ENCODE results near the gene C3orf18. TPM values are rescaled to one million over a fixed set of nuclear protein-coding genes. Genes with fewer than 3 reads are reported as not detected.
A peak's percentile ranks its signal among the peaks of the same experiment; 100 is the strongest.

C3orf18 gene
- total RNA-seq, 4 donors from 2014 or later, result 1.3 to 3.7 (median 2.2) TPM

DNA sequence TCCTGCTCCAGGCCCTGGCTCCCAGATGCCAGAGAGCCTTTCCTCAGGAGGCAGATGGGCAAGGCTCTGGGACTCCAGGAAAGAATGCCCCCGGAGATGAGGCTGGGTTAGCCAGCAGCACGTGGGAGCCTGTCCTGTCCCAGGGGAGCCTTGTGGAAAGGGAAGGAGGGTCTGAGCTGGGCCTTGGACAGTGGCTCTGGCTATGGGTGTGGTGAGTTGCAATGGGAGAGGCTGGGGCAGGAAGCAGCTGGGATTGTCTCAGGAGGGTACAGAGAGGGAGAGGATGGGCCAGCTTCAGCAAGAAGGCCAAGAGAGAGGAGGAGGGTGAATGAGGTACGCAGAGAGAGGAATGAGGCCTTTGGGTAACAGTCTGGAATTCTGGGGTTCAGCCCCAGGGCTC is 46.7 kb downstream of the C3orf18 start:
- Histone ChIP-seq H3K4me1 (peaks cover 11% of the 10 kb centered on the region), H3K27me3 (no peaks in the 10 kb centered on the region), H3K36me3 (no peaks in the 10 kb centered on the region), H3K27ac (no peak overlapping the region), H3K4me3 (no peak overlapping the region), H3K9me3 (no peaks in the 10 kb centered on the region)
- TF ChIP-seq POLR2A (IDR thresholded peaks at IDR 0.05) (no peak), POLR2AphosphoS5 (IDR thresholded peaks at IDR 0.05) (no peak), EP300 (IDR thresholded peaks at IDR 0.05) (no peak)
- TF ChIP-seq, protein P1, sequence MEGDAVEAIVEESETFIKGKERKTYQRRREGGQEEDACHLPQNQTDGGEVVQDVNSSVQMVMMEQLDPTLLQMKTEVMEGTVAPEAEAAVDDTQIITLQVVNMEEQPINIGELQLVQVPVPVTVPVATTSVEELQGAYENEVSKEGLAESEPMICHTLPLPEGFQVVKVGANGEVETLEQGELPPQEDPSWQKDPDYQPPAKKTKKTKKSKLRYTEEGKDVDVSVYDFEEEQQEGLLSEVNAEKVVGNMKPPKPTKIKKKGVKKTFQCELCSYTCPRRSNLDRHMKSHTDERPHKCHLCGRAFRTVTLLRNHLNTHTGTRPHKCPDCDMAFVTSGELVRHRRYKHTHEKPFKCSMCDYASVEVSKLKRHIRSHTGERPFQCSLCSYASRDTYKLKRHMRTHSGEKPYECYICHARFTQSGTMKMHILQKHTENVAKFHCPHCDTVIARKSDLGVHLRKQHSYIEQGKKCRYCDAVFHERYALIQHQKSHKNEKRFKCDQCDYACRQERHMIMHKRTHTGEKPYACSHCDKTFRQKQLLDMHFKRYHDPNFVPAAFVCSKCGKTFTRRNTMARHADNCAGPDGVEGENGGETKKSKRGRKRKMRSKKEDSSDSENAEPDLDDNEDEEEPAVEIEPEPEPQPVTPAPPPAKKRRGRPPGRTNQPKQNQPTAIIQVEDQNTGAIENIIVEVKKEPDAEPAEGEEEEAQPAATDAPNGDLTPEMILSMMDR (IDR thresholded peaks at IDR 0.05), result no peak
- 59% methylated on average over 3 of the region's 3 CpGs for WGBS
- no peak for DNase-seq (ENCODE audit: low spot score in 2 of 2)

GRCh38 chr3:50519471-50520089 is 48.0 kb downstream of the C3orf18 start:
- no peaks in the 10 kb centered on the region for H3K36me3 ChIP-seq
- no peak for DNase-seq (ENCODE audit: low spot score in 2 of 2)
- WGBS, result 23% methylated on average over 7 of the region's 7 CpGs
- H3K27ac ChIP-seq, result no peak overlapping the region
- H3K9me3 ChIP-seq, result no peaks in the 10 kb centered on the region
- H3K27me3 ChIP-seq, result no peaks in the 10 kb centered on the region
- H3K4me3 ChIP-seq, result no peak overlapping the region
- no peak for TF ChIP-seq POLR2AphosphoS5 (IDR thresholded peaks at IDR 0.05)
- TF ChIP-seq, protein P1 (IDR thresholded peaks at IDR 0.05), result peak; percentile 46 to 90
- peaks cover 14% of the 10 kb centered on the region for H3K4me1 ChIP-seq

DNA sequence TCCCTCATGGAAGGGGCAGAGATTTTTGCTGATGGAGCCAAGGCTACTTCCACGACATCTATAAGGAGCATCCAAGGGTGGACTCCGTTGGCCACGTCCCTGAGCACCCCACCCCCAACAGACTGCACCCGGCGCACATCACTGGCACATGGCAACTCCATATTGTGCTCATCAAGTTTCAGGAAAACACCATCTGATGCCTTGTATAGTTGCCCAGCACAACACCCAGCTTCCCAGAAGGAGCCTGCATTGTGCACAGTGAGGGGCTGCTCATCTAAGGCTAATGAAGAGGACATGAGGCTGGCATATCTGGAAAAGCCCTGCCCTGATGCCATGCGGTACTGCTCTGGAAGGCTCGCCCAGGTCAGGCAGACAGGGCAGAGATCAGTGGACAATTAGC is 49.1 kb downstream of the C3orf18 start:
- 80% methylated on average over 1 of the region's 7 CpGs for WGBS
- Histone ChIP-seq H3K9me3 (no peaks in the 10 kb centered on the region), H3K27ac (no peak overlapping the region), H3K27me3 (no peaks in the 10 kb centered on the region), H3K4me1 (peaks cover 14% of the 10 kb centered on the region), H3K36me3 (no peaks in the 10 kb centered on the region), H3K4me3 (no peak overlapping the region)
- no peak for TF ChIP-seq POLR2A (IDR thresholded peaks at IDR 0.05)
- no peak for TF ChIP-seq EP300 (IDR thresholded peaks at IDR 0.05)
- TF ChIP-seq POLR2AphosphoS5 (IDR thresholded peaks at IDR 0.05), result no peak
- TF ChIP-seq, protein P1 (IDR thresholded peaks at IDR 0.05), result no peak
- no peak for DNase-seq (ENCODE audit: low spot score in 2 of 2)

DNA sequence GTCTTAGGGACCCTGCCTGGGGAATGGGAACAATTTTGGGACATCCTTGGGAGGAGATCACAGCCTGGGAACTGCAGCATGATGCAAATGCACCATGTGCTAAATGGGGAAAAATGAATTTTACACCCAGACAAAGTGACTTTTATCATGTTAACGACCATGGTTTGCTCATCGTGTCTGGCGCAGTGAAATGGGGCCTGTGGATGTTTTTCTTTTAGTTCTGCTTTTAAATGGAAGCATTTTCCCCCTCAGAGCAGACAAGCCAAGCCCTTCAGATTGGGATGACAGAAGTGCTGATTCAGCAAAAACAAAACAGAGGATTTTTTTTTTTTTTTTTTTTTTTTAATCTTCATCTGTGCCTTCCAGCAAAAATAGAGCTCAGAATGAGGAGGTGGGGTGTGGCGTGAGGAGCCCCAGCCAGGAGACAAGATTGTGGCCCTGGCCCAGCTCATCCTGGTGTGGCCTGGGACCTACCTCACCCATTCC is 49.8 kb downstream of the C3orf18 start:
- H3K27ac ChIP-seq, result no peak overlapping the region
- no peak for DNase-seq (ENCODE audit: low spot score in 2 of 2)
- 69% methylated on average over 4 of the region's 4 CpGs for WGBS
- peaks cover 14% of the 10 kb centered on the region for H3K4me1 ChIP-seq
- no peaks in the 10 kb centered on the region for H3K27me3 ChIP-seq
- no peaks in the 10 kb centered on the region for H3K9me3 ChIP-seq
- TF ChIP-seq POLR2AphosphoS5 (IDR thresholded peaks at IDR 0.05) (no peak), EP300 (IDR thresholded peaks at IDR 0.05) (no peak), POLR2A (IDR thresholded peaks at IDR 0.05) (no peak)
- TF ChIP-seq, protein P1 (IDR thresholded peaks at IDR 0.05), result no peak
- H3K4me3 ChIP-seq, result no peak overlapping the region
- no peaks in the 10 kb centered on the region for H3K36me3 ChIP-seq

DNA sequence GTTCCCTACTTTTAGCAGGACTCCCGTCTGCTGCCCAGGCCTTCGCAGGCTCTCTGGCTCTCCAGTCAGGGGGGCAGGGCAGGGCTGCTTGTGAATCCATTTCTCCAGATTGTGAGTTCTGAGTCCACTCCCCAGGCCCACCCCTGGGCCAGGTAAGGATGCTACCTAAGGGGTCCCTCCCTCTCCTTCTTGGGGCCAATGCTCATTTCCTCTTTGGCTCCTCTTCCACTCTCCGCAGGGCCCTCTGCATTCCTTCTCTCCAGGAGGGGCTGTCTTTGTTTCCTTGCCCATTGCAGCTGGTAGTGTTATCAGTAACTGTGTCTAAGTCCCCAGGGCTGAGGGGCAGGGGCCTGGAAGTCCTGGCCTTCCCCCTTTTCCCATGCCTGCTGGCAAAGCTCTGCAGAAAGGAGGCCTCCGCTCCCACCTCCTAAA is 51.1 kb downstream of the C3orf18 start:
- TF ChIP-seq EP300 (IDR thresholded peaks at IDR 0.05) (no peak), POLR2AphosphoS5 (IDR thresholded peaks at IDR 0.05) (no peak), POLR2A (IDR thresholded peaks at IDR 0.05) (no peak)
- TF ChIP-seq, protein P1 (IDR thresholded peaks at IDR 0.05), result no peak
- H3K4me3 ChIP-seq, result no peak overlapping the region
- peaks cover 14% of the 10 kb centered on the region for H3K4me1 ChIP-seq
- no peaks in the 10 kb centered on the region for H3K27me3 ChIP-seq
- 63% methylated on average over 4 of the region's 4 CpGs for WGBS
- DNase-seq (ENCODE audit: low spot score in 2 of 2), result no peak
- H3K36me3 ChIP-seq, result no peaks in the 10 kb centered on the region
- H3K27ac ChIP-seq, result no peak overlapping the region
- H3K9me3 ChIP-seq, result no peaks in the 10 kb centered on the region
